Ishikawa (cell line): ENCODE results near the gene OTUD5.

Source experiments
- CEBPB ChIP-seq: IDR thresholded peaks from 2 replicates; pipeline ENCODE4 v1.6.1; 2012
- CREB1 ChIP-seq: IDR thresholded peaks from 2 replicates; pipeline ENCODE4 v1.6.1; 2012; ENCODE audit warnings: low read depth
- EGR1 ChIP-seq: IDR thresholded peaks from 2 replicates; pipeline ENCODE4 v1.6.1; 2012
- EP300 ChIP-seq: IDR thresholded peaks from 2 replicates; pipeline ENCODE4 v1.6.1; 2012; ENCODE audit warnings: borderline replicate concordance
- FOXM1 ChIP-seq: IDR thresholded peaks from 2 replicates; pipeline ENCODE4 v1.6.1; 2012; ENCODE audit warnings: low read depth, borderline replicate concordance
- NFIC ChIP-seq: IDR thresholded peaks from 2 replicates; pipeline ENCODE4 v1.6.1; 2012
- RAD21 ChIP-seq: IDR thresholded peaks from 2 replicates; pipeline ENCODE4 v1.6.1; 2012; ENCODE audit warnings: low read depth
- REST ChIP-seq: IDR thresholded peaks from 2 replicates; pipeline ENCODE4 v1.6.1; 2012; ENCODE audit warnings: low read depth, mild to moderate bottlenecking
- TAF1 ChIP-seq: IDR thresholded peaks from 2 replicates; pipeline ENCODE4 v1.6.1; 2012; ENCODE audit warnings: low read depth, mild to moderate bottlenecking
- TCF12 ChIP-seq: IDR thresholded peaks from 2 replicates; pipeline ENCODE4 v1.6.1; 2012; ENCODE audit warnings: low read depth
- TEAD4 ChIP-seq: IDR thresholded peaks from 2 replicates; pipeline ENCODE4 v1.6.1; 2012
- YY1 ChIP-seq: IDR thresholded peaks from 2 replicates; pipeline ENCODE4 v1.6.1; 2012; ENCODE audit warnings: low read depth
- ZBTB7A ChIP-seq: IDR thresholded peaks from 2 replicates; pipeline ENCODE4 v1.6.1; 2012; ENCODE audit warnings: low read depth
- TF ChIP-seq, protein P1 (sequence below): IDR thresholded peaks from 2 replicates; pipeline ENCODE4 v1.6.1; 2012
- TF ChIP-seq, protein P2 (sequence below): IDR thresholded peaks from 2 replicates; pipeline ENCODE4 v1.6.1; 2012

The OTUD5 gene

GRCh38 chrX:48936429-48937053, 20.9 kb downstream of the OTUD5 start:
- TF ChIP-seq ZBTB7A (no peak), EP300 (no peak), CEBPB (no peak), CREB1 (no peak), TCF12 (no peak), FOXM1 (no peak), REST (no peak), RAD21 (no peak), YY1 (no peak), TEAD4 (no peak), TAF1 (no peak), NFIC (no peak), EGR1 (no peak)
- TF ChIP-seq, protein P1, sequence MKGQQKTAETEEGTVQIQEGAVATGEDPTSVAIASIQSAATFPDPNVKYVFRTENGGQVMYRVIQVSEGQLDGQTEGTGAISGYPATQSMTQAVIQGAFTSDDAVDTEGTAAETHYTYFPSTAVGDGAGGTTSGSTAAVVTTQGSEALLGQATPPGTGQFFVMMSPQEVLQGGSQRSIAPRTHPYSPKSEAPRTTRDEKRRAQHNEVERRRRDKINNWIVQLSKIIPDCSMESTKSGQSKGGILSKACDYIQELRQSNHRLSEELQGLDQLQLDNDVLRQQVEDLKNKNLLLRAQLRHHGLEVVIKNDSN, result no peak
- TF ChIP-seq, protein P2, sequence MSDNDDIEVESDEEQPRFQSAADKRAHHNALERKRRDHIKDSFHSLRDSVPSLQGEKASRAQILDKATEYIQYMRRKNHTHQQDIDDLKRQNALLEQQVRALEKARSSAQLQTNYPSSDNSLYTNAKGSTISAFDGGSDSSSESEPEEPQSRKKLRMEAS, result no peak

- no peak for TF ChIP-seq CREB1
- no peak for TF ChIP-seq NFIC
- TF ChIP-seq ZBTB7A, result no peak
- TF ChIP-seq, protein P1, result no peak
- no peak for TF ChIP-seq CEBPB
- TF ChIP-seq RAD21, result no peak
- TF ChIP-seq TEAD4, result no peak
- no peak for TF ChIP-seq TAF1
- no peak for TF ChIP-seq TCF12
- TF ChIP-seq REST, result no peak
- TF ChIP-seq FOXM1, result no peak
- no peak for TF ChIP-seq YY1
- TF ChIP-seq, protein P2, result no peak
Observed at GRCh38 chrX:48935301-48935670, 22.1 kb downstream of the OTUD5 start.

- TF ChIP-seq CEBPB (no peak), TCF12 (no peak)
Observed at GRCh38 chrX:48934581-48935300, 22.7 kb downstream of the OTUD5 start.

GRCh38 chrX:48933757-48934156, 23.6 kb downstream of the OTUD5 start:
- TF ChIP-seq EGR1, result no peak
- TF ChIP-seq YY1, result no peak
- TF ChIP-seq ZBTB7A, result no peak
- TF ChIP-seq, protein P1, result no peak
- no peak for TF ChIP-seq CEBPB
- no peak for TF ChIP-seq REST
- TF ChIP-seq TEAD4, result no peak
- no peak for TF ChIP-seq TCF12
- TF ChIP-seq CREB1, result no peak
- no peak for TF ChIP-seq TAF1
- no peak for TF ChIP-seq EP300
- no peak for TF ChIP-seq NFIC
- TF ChIP-seq FOXM1, result no peak
- TF ChIP-seq RAD21, result no peak
